Uterus (tissue), 4 donors: ENCODE measurements around the gene PIP5KL1. TPM values are rescaled to one million over a fixed set of nuclear protein-coding genes. Genes with fewer than 3 reads are reported as not detected.
A peak's percentile ranks its signal among the peaks of the same experiment; 100 is the strongest.
"Not testable (repeated sequence)": the region's sequence is repeated elsewhere in the genome, so short reads cannot be mapped to it uniquely, and the experiment has no call there.

Experiments used
- DNase-seq, 2 donors: peaks; one replicate each; pipeline ENCODE4 v3.0.0-alpha.2; 2019 to 2020
- H3K27ac ChIP-seq, 2 donors: fragments of 200-600 bp; sonication (generic); 1 replicate in 1 of 2; 2 replicates in 1 of 2; pipeline ENCODE4 v1.5.1; 2016 to 2018
- H3K27me3 ChIP-seq, 2 donors: fragments of 200-600 bp; sonication (generic); one replicate each; pipeline ENCODE4 v1.5.1; 2018 to 2019; ENCODE audit warnings: control low read depth in 1 of 2
- H3K36me3 ChIP-seq, 2 donors: fragments of 200-600 bp; sonication (generic); one replicate each; pipeline ENCODE4 v1.5.1; 2019; ENCODE audit warnings: control low read depth in 1 of 2
- H3K4me1 ChIP-seq, 2 donors: fragments of 200-600 bp; sonication (generic); one replicate each; pipeline ENCODE4 v1.5.1; 2018 to 2019; ENCODE audit warnings: control low read depth in 1 of 2
- H3K4me3 ChIP-seq, 2 donors: fragments of 200-600 bp; sonication (generic); 1 replicate in 1 of 2; 2 replicates in 1 of 2; pipeline ENCODE4 v1.5.1; 2018 to 2019; ENCODE audit warnings: mild to moderate bottlenecking in 1 of 2
- H3K9me3 ChIP-seq, 2 donors: fragments of 200-600 bp; sonication (generic); one replicate each; pipeline ENCODE4 v1.5.1; 2019; ENCODE audit warnings: control low read depth in 1 of 2
- POLR2A ChIP-seq, 2 donors: fragments of 450-650 bp; IDR thresholded peaks; one replicate each; pipeline ENCODE4 v1.6.1; 2016; ENCODE audit warnings: antibody characterized with exemption in 2 of 2, mild to moderate bottlenecking in 1 of 2, moderate library complexity in 1 of 2
- intact Hi-C: fragments of 100-400 bp; cut with DNase I; formaldehyde crosslinking; loops from one replicate; pipeline ENCODE4 v1.15.1; 2023; ENCODE audit warnings: low total_unique reads
- total RNA-seq, 4 donors: library from RNA; depleted of rRNA in 3 of 4; stranded (reverse); fragments of >200 nt in 3 of 4; gene quantifications; one replicate each; pipeline versions ENCODE4 v1.1.0 to v1.2.4, GENCODE V29; 2014 to 2023
- TF ChIP-seq, protein P1 (sequence below), 4 experiments: fragments of 200-600 bp in 2 of 4; fragments of 450-650 bp in 2 of 4; sonication (generic) in 2 of 4; IDR thresholded peaks; one replicate each; pipeline ENCODE4 v1.5.1; 2016 to 2019; ENCODE audit warnings: antibody characterized with exemption in 4 of 4, mild to moderate bottlenecking in 2 of 4, moderate library complexity in 1 of 4
- donor health status: DM: yes; HTN: yes; CAD: no.

The PIP5KL1 gene
- total RNA-seq, 4 donors from 2014 or later = 2.9 to 11.3 (median 3.2) TPM; not detected in 1

DNA sequence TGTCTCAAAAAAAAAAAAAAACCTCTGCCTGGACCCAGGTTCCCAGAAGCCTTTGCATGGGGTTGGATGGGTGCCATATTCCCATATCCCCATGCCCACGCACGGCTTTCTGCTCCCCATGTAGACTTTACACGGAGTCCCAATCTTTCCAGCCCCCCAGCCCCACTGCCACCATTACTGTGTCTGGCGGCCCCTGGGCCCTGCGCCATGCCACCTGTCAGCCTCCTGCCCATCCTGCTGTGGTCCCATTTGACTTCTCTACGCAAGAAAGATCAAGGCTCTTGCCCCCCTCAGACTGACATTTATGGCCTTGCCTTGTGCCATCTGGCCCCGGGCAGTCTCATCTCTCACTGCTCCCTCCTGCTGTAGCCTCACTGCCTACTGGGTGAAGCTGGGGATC lies 46.6 kb downstream of the PIP5KL1 start:
- intact Hi-C loops = no loop called here
- Histone ChIP-seq H3K27me3 (no peaks in the 10 kb centered on the region), H3K4me1 (peaks cover 0 to 5% of the 10 kb centered on the region in 2 donors), H3K27ac (no peak overlapping the region), H3K9me3 (no peaks in the 10 kb centered on the region), H3K36me3 (no peaks in the 10 kb centered on the region), H3K4me3 (no peak overlapping the region)
- no peak for DNase-seq
- TF ChIP-seq, protein P1, sequence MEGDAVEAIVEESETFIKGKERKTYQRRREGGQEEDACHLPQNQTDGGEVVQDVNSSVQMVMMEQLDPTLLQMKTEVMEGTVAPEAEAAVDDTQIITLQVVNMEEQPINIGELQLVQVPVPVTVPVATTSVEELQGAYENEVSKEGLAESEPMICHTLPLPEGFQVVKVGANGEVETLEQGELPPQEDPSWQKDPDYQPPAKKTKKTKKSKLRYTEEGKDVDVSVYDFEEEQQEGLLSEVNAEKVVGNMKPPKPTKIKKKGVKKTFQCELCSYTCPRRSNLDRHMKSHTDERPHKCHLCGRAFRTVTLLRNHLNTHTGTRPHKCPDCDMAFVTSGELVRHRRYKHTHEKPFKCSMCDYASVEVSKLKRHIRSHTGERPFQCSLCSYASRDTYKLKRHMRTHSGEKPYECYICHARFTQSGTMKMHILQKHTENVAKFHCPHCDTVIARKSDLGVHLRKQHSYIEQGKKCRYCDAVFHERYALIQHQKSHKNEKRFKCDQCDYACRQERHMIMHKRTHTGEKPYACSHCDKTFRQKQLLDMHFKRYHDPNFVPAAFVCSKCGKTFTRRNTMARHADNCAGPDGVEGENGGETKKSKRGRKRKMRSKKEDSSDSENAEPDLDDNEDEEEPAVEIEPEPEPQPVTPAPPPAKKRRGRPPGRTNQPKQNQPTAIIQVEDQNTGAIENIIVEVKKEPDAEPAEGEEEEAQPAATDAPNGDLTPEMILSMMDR (IDR thresholded peaks at IDR 0.05) = no peak
- TF ChIP-seq POLR2A (IDR thresholded peaks at IDR 0.05) = no peak

GRCh38 chr9:127881715-127882114 lies 48.9 kb downstream of the PIP5KL1 start:
- H3K27ac ChIP-seq, intact Hi-C loops, DNase-seq, H3K36me3 ChIP-seq, H3K4me3 ChIP-seq, H3K27me3 ChIP-seq, H3K9me3 ChIP-seq: not testable (repeated sequence)
- peaks cover 0 to 13% of the 10 kb centered on the region in 2 donors for H3K4me1 ChIP-seq

GRCh38 chr9:127880143-127880542 lies 50.4 kb downstream of the PIP5KL1 start:
- H3K9me3 ChIP-seq = no peaks in the 10 kb centered on the region
- DNase-seq = no peak
- intact Hi-C loops = no loop called here
- H3K4me3 ChIP-seq = no peak overlapping the region
- H3K27me3 ChIP-seq = no peaks in the 10 kb centered on the region
- H3K4me1 ChIP-seq = peaks cover 0 to 20% of the 10 kb centered on the region in 2 donors
- no peak overlapping the region for H3K27ac ChIP-seq
- no peaks in the 10 kb centered on the region for H3K36me3 ChIP-seq
- no peak for TF ChIP-seq POLR2A (IDR thresholded peaks at IDR 0.05)
- TF ChIP-seq, protein P1 (IDR thresholded peaks at IDR 0.05) = no peak

DNA sequence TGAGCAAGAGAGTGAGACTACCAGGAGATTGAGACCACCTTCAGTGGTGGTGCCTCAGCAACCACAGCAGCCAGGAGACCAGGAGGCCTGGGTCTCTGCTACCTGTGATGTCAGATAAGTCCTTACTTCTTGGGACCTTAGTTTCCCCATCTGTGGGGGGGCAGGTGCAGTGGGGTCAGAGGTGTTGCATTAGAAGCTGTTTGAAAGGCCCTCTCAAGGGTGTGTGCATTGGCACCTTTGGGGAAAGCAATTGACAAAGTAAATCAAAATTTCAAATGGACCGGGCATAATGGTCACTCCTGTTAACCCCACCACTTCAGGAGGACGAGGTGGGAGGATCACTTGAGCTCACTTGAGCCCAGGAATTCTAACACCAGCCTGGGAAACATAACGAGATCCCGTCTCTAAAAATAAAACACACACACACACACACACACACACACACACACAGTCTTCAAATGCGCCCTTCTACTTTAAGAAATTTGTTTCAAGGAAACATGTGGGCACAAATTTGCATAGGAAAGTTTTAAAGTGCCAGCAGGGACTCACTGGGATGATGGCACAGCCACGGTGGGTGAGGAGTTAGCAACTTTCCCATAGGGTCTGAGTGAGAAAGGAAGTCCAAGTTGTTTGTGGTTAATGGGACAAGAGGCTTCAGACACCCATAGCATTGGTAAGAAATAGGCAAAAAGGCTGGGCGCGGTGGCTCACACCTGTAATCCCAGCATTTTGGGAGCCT lies 51.8 kb downstream of the PIP5KL1 start:
- no peak for DNase-seq
- intact Hi-C loops = no loop called here

DNA sequence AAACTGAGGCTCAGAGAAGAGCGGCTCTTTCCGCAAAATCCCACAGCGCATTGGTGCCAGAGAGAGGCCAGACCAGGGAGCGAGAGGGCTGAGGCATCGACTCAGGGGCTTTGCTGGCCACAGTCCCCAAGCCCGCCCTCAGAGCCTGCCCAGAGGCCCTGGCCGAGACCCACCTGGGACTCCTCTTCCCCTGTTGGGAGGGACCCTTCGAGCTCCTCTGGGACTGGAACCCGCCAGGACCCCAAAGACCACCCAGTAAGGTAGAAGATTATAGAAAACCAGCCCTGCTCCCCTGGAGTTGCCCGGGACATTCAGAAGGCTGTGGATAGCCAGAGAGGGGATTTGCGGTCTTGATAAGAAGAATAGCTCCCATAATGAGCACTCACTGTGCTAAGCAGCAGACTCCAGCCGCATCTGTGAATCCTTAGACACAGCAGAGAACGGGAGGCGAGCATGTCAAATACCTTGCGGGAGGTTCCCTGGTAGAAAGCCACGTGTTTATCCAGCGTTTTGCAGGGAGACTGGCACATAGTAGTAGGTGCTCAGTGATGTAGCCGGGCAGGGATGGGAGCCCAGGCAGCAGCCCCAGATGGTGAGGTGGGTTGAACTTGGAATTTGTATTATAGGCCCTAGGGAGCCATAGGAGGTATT lies 52.5 kb downstream of the PIP5KL1 start:
- H3K27ac ChIP-seq = peak overlapping the region; percentile 65 to 67
- no peaks in the 10 kb centered on the region for H3K27me3 ChIP-seq
- TF ChIP-seq, protein P1 (IDR thresholded peaks at IDR 0.05) = peak in 1 of 4 experiments; percentile 2
- no peak for TF ChIP-seq POLR2A (IDR thresholded peaks at IDR 0.05)
- peak overlapping the region; percentile 44 to 62 for H3K4me3 ChIP-seq
- H3K9me3 ChIP-seq = no peaks in the 10 kb centered on the region
- intact Hi-C loops = no loop called here
- DNase-seq = no peak
- H3K36me3 ChIP-seq = no peaks in the 10 kb centered on the region
- H3K4me1 ChIP-seq = peaks cover 0 to 34% of the 10 kb centered on the region in 2 donors

More for the DNA sequence above, 51.8 kb downstream of the PIP5KL1 start:
- H3K4me3 ChIP-seq = no peak overlapping the region
- no peaks in the 10 kb centered on the region for H3K27me3 ChIP-seq
- H3K9me3 ChIP-seq = no peaks in the 10 kb centered on the region
- TF ChIP-seq, protein P1 (IDR thresholded peaks at IDR 0.05) = no peak
- H3K36me3 ChIP-seq = no peaks in the 10 kb centered on the region
- no peak overlapping the region for H3K27ac ChIP-seq
- peaks cover 0 to 32% of the 10 kb centered on the region in 2 donors for H3K4me1 ChIP-seq
